ENCODE measurements around the gene P2RY11.

GRCh38 chr19:10132905-10133304 lies 21.4 kb downstream of the P2RY11 start:
- no peak for TF ChIP-seq CTCF (IDR thresholded peaks at IDR 0.05)
- no peak for TF ChIP-seq EZH2 (IDR thresholded peaks at IDR 0.05; ENCODE audit: borderline replicate concordance, insufficient read depth, low read depth, low read length, poor library complexity, severe bottlenecking)

Data from B cell (primary cell).